ENCODE measurements around the gene CCNI.

GRCh38 chr4:77047037-77047436, 28.8 kb downstream of the CCNI start:
- TF ChIP-seq YY1 (IDR thresholded peaks at IDR 0.05; ENCODE audit: insufficient read depth, insufficient read length) (no peak), SUZ12 (IDR thresholded peaks at IDR 0.05; ENCODE audit: extremely low read depth, insufficient read depth, insufficient read length) (no peak)
